Thoracic aorta (tissue), 2 donors: ENCODE results near the gene LRFN5. TPM values are rescaled to one million over a fixed set of nuclear protein-coding genes. Genes with fewer than 3 reads are reported as not detected.

Experiments used
- ATAC-seq: fragments of 150-250 bp; one replicate; pipeline ENCODE4 v1.8.0; 2017; ENCODE audit warnings: low read depth; ENCODE audit not compliant: insufficient number of reproducible peaks, low FRiP score
- DNase-seq: peaks from one replicate; pipeline ENCODE4 v3.0.0-alpha.2; 2020; ENCODE audit warnings: low spot score
- H3K27ac ChIP-seq, 2 donors: fragments of 200-600 bp; sonication (generic); 1 replicate in 1 of 2; 2 replicates in 1 of 2; pipeline ENCODE4 v1.5.1; 2016; ENCODE audit warnings: mild to moderate bottlenecking in 2 of 2, moderate library complexity in 2 of 2
- H3K27me3 ChIP-seq: fragments of 200-600 bp; sonication (generic); replicated peaks from 2 replicates; pipeline ENCODE4 v1.6.0; 2016; ENCODE audit warnings: mild to moderate bottlenecking; ENCODE audit not compliant: insufficient read depth
- H3K36me3 ChIP-seq: fragments of 200-600 bp; sonication (generic); one replicate; pipeline ENCODE4 v1.5.1; 2016
- H3K4me1 ChIP-seq, 2 donors: fragments of 200-600 bp; sonication (generic); 1 replicate in 1 of 2; 2 replicates in 1 of 2; pipeline versions ENCODE4 v1.5.1 to v1.6.0; 2016; ENCODE audit warnings: low read depth in 2 of 2, mild to moderate bottlenecking in 1 of 2; ENCODE audit not compliant: control insufficient read depth in 1 of 2
- H3K4me3 ChIP-seq: fragments of 200-600 bp; sonication (generic); 2 replicates; pipeline ENCODE4 v1.5.1; 2016; ENCODE audit warnings: mild to moderate bottlenecking
- H3K9me3 ChIP-seq: fragments of 200-600 bp; sonication (generic); 2 replicates; pipeline ENCODE4 v1.5.1; 2016
- CTCF ChIP-seq: fragments of 200-600 bp; sonication (generic); IDR thresholded peaks from one replicate; pipeline ENCODE4 v1.5.1; 2019; ENCODE audit warnings: antibody characterized with exemption
- total RNA-seq, 2 donors: library from RNA; depleted of rRNA; stranded (reverse); fragments of >200 nt; gene quantifications; one replicate each; pipeline versions ENCODE4 v1.1.0 to v1.2.3, GENCODE V29; 2016

The LRFN5 gene
- total RNA-seq, 2 donors from 2014 or later = 0.41 to 4.7 TPM

- TF ChIP-seq CTCF = no peak
- H3K4me3 ChIP-seq = no peak overlapping the region
- H3K9me3 ChIP-seq = no peaks in the 10 kb centered on the region
- no peak for ATAC-seq
- H3K27me3 ChIP-seq = no peaks in the 10 kb centered on the region
- no peaks in the 10 kb centered on the region for H3K4me1 ChIP-seq
- H3K27ac ChIP-seq = no peak overlapping the region
- H3K36me3 ChIP-seq = no peaks in the 10 kb centered on the region
- no peak for DNase-seq
Observed at GRCh38 chr14:41641690-41642089, 35.0 kb downstream of the LRFN5 start.

GRCh38 chr14:41642367-41642766 is 35.7 kb downstream of the LRFN5 start:
- Histone ChIP-seq H3K9me3 (no peaks in the 10 kb centered on the region), H3K4me1 (no peaks in the 10 kb centered on the region), H3K36me3 (no peaks in the 10 kb centered on the region), H3K4me3 (no peak overlapping the region), H3K27ac (no peak overlapping the region), H3K27me3 (no peaks in the 10 kb centered on the region)
- DNase-seq (no peak), ATAC-seq (no peak)
- TF ChIP-seq CTCF = no peak

GRCh38 chr14:41642789-41643188 is 36.1 kb downstream of the LRFN5 start:
- TF ChIP-seq CTCF = no peak
- Histone ChIP-seq H3K36me3 (no peaks in the 10 kb centered on the region), H3K4me1 (no peaks in the 10 kb centered on the region), H3K27me3 (no peaks in the 10 kb centered on the region), H3K4me3 (no peak overlapping the region), H3K27ac (no peak overlapping the region), H3K9me3 (no peaks in the 10 kb centered on the region)
- no peak for ATAC-seq
- DNase-seq = no peak

GRCh38 chr14:41644606-41645005 is 37.9 kb downstream of the LRFN5 start:
- no peak for TF ChIP-seq CTCF
- Histone ChIP-seq H3K27me3 (no peaks in the 10 kb centered on the region), H3K4me1 (no peaks in the 10 kb centered on the region), H3K4me3 (no peak overlapping the region), H3K36me3 (no peaks in the 10 kb centered on the region), H3K27ac (no peak overlapping the region), H3K9me3 (no peaks in the 10 kb centered on the region)
- no peak for ATAC-seq
- no peak for DNase-seq

GRCh38 chr14:41650802-41651201 is 44.1 kb downstream of the LRFN5 start:
- Histone ChIP-seq H3K4me3 (no peak overlapping the region), H3K27me3 (no peaks in the 10 kb centered on the region), H3K27ac (no peak overlapping the region), H3K4me1 (no peaks in the 10 kb centered on the region), H3K9me3 (no peaks in the 10 kb centered on the region), H3K36me3 (no peaks in the 10 kb centered on the region)
- DNase-seq (no peak), ATAC-seq (no peak)
- no peak for TF ChIP-seq CTCF
